CD4-positive, alpha-beta T cell treated with Interleukin-15 for 4 hours (primary cell): ENCODE results near the gene PARD3B.

Experiments used
- DNase-seq: peaks from one replicate; pipeline ENCODE4 v3.0.0-alpha.2; 2020; ENCODE audit warnings: low spot score

The PARD3B gene

GRCh38 chr2:204958371-204958770 is 413.1 kb downstream of the PARD3B start:
- no peak for DNase-seq

- DNase-seq = no peak
These were observed 419.1 kb downstream of the PARD3B start for GRCh38 chr2:204964414-204964813.

GRCh38 chr2:204966245-204966644 is 421.0 kb downstream of the PARD3B start:
- no peak for DNase-seq

- peak; percentile 68 for DNase-seq
These were observed 422.1 kb downstream of the PARD3B start for GRCh38 chr2:204967199-204967960.

GRCh38 chr2:204971206-204971907 is 426.1 kb downstream of the PARD3B start:
- DNase-seq = no peak

GRCh38 chr2:204972161-204972560 is 426.9 kb downstream of the PARD3B start:
- DNase-seq = no peak

GRCh38 chr2:204972606-204973336 is 427.5 kb downstream of the PARD3B start:
- no peak for DNase-seq

- no peak for DNase-seq
These were observed 428.3 kb downstream of the PARD3B start for GRCh38 chr2:204973616-204974015.

GRCh38 chr2:204974487-204974886 is 429.2 kb downstream of the PARD3B start:
- DNase-seq = no peak

GRCh38 chr2:204977914-204978313 is 432.6 kb downstream of the PARD3B start:
- DNase-seq = no peak

- no peak for DNase-seq
These were observed 437.0 kb downstream of the PARD3B start for GRCh38 chr2:204982303-204982702.

GRCh38 chr2:204984518-204984917 is 439.2 kb downstream of the PARD3B start:
- no peak for DNase-seq

GRCh38 chr2:204986641-204987040 is 441.4 kb downstream of the PARD3B start:
- DNase-seq = no peak

GRCh38 chr2:204988836-204989235 is 443.6 kb downstream of the PARD3B start:
- DNase-seq = no peak

GRCh38 chr2:204989877-204990276 is 444.6 kb downstream of the PARD3B start:
- DNase-seq = no peak

- DNase-seq = no peak
These were observed 456.2 kb downstream of the PARD3B start for GRCh38 chr2:205001300-205001966.

- DNase-seq = no peak
These were observed 457.1 kb downstream of the PARD3B start for GRCh38 chr2:205002390-205002789.

- DNase-seq = no peak
These were observed 458.0 kb downstream of the PARD3B start for GRCh38 chr2:205003288-205003687.

GRCh38 chr2:205010196-205010595 is 464.9 kb downstream of the PARD3B start:
- DNase-seq = no peak

GRCh38 chr2:205011031-205011430 is 465.8 kb downstream of the PARD3B start:
- DNase-seq = no peak

GRCh38 chr2:205012961-205013360 is 467.7 kb downstream of the PARD3B start:
- no peak for DNase-seq

- DNase-seq = no peak
These were observed 468.3 kb downstream of the PARD3B start for GRCh38 chr2:205013586-205013985.
